ENCODE measurements around the gene PHACTR1.
"Not testable (repeated sequence)": the region's sequence is repeated elsewhere in the genome, so short reads cannot be mapped to it uniquely, and the experiment has no call there.

Gene PHACTR1

DNA sequence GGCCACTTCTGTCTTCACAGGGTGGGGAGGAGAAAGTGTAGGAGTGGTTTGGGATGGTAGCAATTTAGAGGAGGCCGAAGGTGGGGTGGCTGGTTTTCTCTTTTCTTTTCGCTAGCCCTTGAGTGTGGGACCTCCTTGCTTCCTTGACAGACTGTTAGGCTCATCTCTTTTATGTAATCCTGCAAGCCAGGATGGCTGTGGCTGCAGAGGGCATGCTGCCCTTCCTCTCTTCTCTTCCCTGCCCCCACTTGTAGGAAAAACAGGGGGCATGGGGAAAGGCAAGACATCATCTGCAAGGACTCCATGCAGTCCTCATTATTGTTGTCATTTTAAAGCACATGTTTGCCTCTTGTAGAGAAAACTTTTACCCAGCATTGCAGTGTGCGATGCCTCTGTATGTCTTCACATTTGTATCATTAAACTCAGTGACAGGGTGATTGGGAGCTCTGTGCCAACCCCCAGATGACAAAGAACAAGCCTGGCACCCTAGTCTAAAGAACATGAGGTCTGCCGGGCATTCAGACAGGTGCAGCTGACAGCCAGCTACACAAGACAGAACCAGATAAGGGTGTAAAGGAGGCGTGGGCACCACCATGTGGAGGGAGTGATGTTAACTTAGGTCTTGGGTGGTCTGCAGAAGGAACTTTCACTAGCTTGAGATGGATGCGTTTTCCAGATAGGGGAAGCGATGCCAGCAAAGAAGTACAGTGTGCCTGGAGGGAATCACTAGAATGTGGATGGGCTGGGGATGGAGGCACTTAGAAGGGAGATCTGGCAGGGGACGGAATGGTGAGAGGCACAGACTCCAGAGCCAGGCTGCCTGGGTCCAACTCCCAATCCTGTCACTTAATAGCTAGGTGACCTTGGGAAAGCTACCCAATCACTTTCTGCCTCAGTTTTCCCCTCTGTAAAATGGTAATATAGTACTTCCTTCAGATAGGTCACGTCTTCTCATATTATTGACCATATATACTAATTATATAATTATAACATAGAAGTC is 404.2 kb downstream of the PHACTR1 start:
- DNase-seq: no peak

- no peak for DNase-seq
Observed at GRCh38 chr6:13124131-13124530, 407.6 kb downstream of the PHACTR1 start.

DNA sequence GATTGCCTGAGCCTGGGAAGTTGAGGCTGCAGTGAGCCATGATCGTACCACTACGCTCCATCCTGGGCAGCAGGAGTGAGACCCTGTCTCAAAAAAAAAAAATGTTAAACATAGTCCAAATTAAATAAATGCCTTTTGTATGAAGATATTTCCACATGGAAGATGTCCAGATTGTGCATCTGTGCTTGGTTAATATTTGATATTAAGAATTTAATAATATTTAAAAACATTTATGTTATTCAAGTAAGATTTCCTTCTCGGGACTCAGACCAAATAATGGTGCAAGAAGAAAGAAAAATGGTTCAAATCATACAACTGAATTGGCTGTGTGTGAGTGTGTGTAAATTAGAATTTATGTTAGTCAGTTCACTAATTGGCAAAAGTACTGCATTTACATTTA is 409.3 kb downstream of the PHACTR1 start:
- DNase-seq: no peak

DNA sequence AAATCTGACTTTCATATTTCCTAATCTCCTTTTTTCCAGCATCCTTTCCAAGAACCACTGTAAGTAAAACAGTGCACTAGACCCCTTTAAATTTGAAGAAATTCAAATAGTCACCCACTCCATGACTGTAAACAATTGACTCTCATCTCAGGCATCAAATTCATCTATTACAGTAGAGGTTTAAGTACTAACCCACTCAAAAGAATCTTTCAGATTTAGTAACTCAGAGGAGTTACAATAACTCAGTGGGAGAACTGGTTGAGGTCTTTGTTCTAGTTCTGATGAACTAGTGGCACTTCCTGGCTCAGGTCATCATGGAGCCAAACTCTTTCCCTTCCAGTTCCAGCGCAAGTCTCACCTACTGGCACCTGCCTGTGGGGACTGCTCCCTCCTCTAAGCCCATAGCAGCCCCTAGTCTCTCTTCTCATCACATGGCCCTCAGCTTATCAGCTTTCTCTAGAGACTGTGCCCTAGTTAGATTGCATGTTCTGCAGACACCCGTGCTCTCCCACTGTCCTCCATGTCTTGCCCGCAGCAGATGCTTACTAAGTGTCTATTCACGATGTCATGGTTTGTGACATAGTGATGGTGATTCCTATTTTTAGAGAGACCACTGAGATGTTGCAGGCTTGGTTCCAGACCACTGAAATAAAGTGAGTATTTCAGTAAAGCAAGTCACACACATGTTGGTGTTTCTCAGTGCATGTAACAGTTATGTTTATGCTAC is 415.5 kb downstream of the PHACTR1 start:
- no peak for DNase-seq

DNA sequence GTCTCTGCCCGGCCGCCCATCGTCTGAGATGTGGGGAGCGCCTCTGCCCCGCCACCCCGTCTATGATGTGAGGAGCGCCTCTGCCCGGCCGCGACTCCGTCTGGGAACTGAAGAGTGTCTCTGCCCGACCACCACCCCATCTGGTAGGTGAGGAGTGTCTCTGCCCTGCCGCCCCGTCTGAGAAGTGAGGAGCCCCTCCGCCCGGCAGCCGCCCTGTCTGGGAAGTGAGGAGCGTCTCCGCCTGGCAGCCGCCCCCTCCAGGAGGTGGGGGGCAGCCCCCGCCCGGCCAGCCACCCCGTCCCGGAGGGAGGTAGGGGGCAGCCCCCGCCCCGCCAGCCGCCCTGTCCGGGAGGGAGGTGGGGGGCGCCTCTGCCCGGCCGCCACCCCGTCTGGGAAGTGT is 417.3 kb downstream of the PHACTR1 start:
- not testable (repeated sequence) for DNase-seq

DNA sequence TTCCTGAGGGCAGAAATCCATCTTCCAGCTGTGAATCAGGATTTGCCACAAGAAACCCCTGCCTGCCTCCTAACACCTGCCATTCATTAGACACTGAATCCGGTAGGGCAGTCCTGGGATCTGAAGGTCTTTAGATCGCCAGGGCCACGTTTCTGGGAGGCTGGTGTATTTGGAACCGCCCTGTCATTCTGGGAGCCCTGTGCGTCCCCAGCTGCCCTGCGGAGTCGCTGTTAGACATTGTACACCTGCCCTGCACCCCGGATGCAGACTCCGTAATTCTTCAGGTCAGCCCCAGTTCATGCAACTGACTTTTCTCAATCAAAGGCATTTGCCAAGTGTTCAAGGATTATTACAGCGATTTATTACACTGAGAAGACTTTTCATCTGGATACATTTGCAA is 418.6 kb downstream of the PHACTR1 start:
- DNase-seq: no peak

GRCh38 chr6:13139119-13139518 is 422.6 kb downstream of the PHACTR1 start:
- DNase-seq: no peak

GRCh38 chr6:13140980-13141379 is 424.4 kb downstream of the PHACTR1 start:
- DNase-seq: no peak

- DNase-seq: peak; percentile 19 to 47 (median 35)
Observed at GRCh38 chr6:13141387-13141786, 424.8 kb downstream of the PHACTR1 start.

DNA sequence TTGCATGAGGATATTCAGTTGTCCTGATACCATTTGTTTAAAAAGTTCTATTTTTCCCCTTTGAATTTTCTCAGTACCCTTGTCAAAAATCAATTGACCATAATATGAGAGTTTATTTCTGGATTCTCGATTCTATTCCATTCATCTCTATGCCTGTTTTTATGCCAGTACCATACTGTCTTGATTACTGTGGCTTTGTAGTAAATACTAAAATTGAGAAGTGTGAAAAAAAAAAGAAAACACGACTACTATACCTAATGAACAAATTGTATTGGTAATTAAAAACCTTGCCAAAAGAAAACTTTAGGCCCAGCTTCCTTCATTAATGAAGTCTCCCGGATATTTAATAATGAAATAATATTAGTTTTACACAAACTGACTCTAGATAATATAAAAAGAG is 426.0 kb downstream of the PHACTR1 start:
- DNase-seq: no peak

DNA sequence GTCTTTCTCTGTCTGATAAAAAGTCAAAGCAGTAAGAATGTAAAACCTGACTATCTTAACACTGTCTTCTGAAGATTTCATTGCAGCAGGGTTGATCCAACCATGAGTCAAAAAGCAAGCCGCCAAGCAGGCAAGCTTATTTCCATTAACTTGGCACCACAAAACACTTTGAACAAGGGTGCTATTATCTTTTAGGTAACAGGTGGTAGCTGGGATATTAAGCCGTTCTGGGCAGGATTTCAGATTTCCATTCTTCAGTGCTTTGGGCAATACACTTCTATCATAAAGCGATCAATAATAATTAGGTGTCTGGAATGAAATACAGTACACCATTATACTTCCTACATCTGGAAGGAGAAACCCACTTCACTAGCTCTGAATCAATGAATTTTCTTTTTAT is 429.9 kb downstream of the PHACTR1 start:
- DNase-seq: no peak

GRCh38 chr6:13147376-13147775 is 430.8 kb downstream of the PHACTR1 start:
- DNase-seq: no peak

GRCh38 chr6:13147782-13148181 is 431.2 kb downstream of the PHACTR1 start:
- no peak for DNase-seq

- DNase-seq: no peak
Observed at GRCh38 chr6:13152764-13153163, 436.2 kb downstream of the PHACTR1 start.

- no peak for DNase-seq
Observed at GRCh38 chr6:13156381-13156780, 439.8 kb downstream of the PHACTR1 start.

DNA sequence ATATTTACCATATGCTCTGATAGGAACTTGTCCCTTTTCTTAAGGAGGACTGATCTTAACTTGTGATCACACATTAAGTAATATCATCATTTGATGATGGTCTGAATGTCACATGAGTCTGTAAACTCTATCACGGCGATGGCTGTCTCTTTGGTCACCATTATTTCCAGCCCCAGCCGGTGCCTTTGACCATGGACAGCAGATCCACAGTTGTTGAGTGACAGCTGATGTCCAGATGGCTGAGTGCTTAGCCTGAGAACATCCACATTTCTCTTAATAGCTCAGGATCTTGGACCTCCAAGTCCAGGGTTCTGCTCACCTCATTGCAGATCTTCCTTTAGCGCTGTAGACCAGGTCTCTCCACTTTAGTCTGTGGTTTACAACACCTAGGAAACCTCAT is 440.7 kb downstream of the PHACTR1 start:
- DNase-seq: no peak

DNA sequence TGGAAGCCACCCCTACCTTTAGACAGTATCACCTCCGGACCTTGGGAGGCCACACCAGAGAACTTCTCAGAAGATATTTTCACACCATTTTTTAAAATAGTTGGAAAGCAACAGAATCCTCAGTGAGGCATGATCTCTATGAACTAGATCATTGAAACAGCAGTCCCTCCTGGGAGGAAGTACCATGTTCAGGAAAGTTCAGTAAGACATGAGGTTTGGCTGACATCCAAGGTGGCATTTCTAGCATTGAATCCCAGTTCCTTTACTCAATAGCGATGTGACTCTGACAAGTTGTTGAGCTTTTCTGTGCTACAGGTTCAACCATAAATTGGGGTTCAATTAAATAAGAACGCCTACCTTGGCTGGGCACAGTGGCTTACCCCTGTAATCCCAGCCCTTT is 442.7 kb downstream of the PHACTR1 start:
- DNase-seq: peak; percentile 70 to 74 (median 71)

DNA sequence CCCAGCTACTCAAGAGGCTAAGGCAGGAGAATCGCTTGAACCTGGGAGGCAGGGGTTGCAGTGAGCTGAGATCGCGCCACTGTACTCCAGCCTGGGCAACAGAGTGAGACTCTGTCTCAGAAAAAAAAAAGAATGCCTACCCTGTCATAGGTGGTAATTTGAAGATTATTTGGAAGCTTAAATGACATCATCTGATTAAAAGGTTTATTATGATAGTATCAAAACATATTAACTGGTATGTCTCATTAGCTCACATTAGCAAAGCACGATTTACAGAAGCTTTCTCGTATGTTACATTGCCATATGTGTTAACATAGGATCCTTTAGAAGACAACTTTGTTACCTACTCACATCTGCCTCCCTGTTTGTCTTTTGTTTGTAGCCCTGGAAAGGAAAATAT is 443.3 kb downstream of the PHACTR1 start:
- not testable (repeated sequence) for DNase-seq

GRCh38 chr6:13163161-13163944 is 446.8 kb downstream of the PHACTR1 start:
- peak; percentile 18 to 33 (median 25) for DNase-seq

DNA sequence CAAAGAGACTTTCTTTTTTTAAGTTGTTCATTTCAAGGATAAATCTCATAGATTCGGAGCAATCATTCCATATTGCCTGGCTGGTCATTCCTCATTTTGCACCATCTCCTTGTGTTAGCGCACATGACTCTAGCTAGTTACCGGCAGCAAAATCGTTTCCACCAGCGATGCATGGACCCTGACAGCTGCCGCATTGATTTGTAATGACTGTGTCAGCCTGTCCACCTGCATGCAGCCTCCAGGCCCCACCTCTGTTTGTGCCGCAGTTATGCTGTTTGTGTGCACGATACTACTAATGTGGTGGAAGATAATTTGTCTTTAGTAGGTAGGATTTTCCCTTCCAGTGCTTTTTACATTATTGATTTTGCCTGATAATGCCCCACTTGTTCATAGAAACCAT is 447.7 kb downstream of the PHACTR1 start:
- no peak for DNase-seq

GRCh38 chr6:13165502-13166172 is 449.1 kb downstream of the PHACTR1 start:
- DNase-seq: no peak

- DNase-seq: no peak
Observed at GRCh38 chr6:13166269-13166668, 449.7 kb downstream of the PHACTR1 start.

DNA sequence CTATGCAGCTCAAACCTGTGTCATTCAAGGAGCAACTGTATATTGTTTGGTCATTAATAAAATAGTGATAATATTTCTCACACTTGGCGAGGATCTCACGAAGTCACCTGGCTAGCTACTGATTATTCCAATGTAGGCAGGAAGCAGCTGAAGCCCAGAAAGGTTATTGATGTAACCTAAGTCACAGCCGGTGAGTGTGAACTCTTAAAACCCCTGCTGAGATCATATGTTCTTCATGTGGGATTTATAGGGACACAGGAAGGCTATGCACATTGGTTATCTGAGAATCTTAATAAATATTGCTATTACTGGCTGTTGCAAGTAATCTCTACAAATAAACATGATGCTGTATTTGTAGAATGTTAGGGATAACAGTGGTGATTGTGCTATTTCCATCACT is 450.3 kb downstream of the PHACTR1 start:
- no peak for DNase-seq
